SK-N-SH (cell line): ENCODE data around the gene SLC25A10. TPM values are rescaled to one million over a fixed set of nuclear protein-coding genes. Genes with fewer than 3 reads are reported as not detected.

ENCODE experiments used
- CTCF ChIA-PET: fragments of 300-600, 350-600 bp; formaldehyde crosslinking; extraction: SDS; loops from one replicate; lab custom pipeline; 2021; lab: Yijun Ruan, JAX
- POLR2A ChIA-PET: fragments of 350-600 bp; sonication (Branson Sonifier 250); formaldehyde crosslinking; extraction: SDS; loops from one replicate; lab custom pipeline; 2020; ENCODE audit warnings: antibody characterized with exemption, inconsistent platforms; lab: Yijun Ruan, JAX
- DNase-seq: peaks from one replicate; pipeline ENCODE4 v3.0.0; 2012
- H2AFZ ChIP-seq: fragments of 200-600 bp; sonication (generic); 2 replicates; pipeline ENCODE4 v1.8.1; 2016; ENCODE audit warnings: antibody characterized with exemption, mild to moderate bottlenecking, low read depth
- H3F3A ChIP-seq: fragments of 200-600 bp; sonication (generic); replicated peaks from 2 replicates; pipeline ENCODE3; 2016; ENCODE audit warnings: antibody characterized with exemption, mild to moderate bottlenecking; ENCODE audit not compliant: insufficient read depth
- H3K27ac ChIP-seq, 2 experiments: fragments of 200-500 bp in 1 of 2; fragments of 200-600 bp in 1 of 2; sonication (Bioruptor generic) in 1 of 2; sonication (generic), shearing (Covaris generic) in 1 of 2; 2 replicates each; pipeline versions ENCODE4 v1.5.1 to v1.6.1; 2014 to 2016; ENCODE audit warnings: low read depth in 2 of 2, inconsistent platforms in 1 of 2, low read length in 1 of 2, mild to moderate bottlenecking in 1 of 2, mixed read lengths in 1 of 2
- H3K27me3 ChIP-seq: fragments of 200-600 bp; sonication (generic), shearing (Covaris generic); 2 replicates; pipeline ENCODE4 v1.6.1; 2016; ENCODE audit warnings: mixed run types; ENCODE audit not compliant: insufficient read depth
- H3K36me3 ChIP-seq, 2 experiments: fragments of 200-500 bp in 1 of 2; fragments of 200-600 bp in 1 of 2; sonication (Bioruptor generic) in 1 of 2; sonication (generic) in 1 of 2; replicated peaks in 1 of 2; 2 replicates each; pipeline versions ENCODE3 to v1.5.1; 2014 to 2016; ENCODE audit warnings: low read length in 1 of 2, mild to moderate bottlenecking in 1 of 2; ENCODE audit not compliant: insufficient read depth in 2 of 2, control insufficient read depth in 1 of 2
- H3K4me1 ChIP-seq, 2 experiments: fragments of 200-500 bp in 1 of 2; fragments of 200-600 bp in 1 of 2; sonication (Bioruptor generic) in 1 of 2; sonication (generic), shearing (Covaris generic) in 1 of 2; 2 replicates each; pipeline versions ENCODE4 v1.5.1 to v1.6.1; 2014 to 2016; ENCODE audit warnings: low read depth in 1 of 2, low read length in 1 of 2, mixed run types in 1 of 2; ENCODE audit not compliant: insufficient read depth in 2 of 2, control insufficient read depth in 1 of 2
- H3K4me2 ChIP-seq: fragments of 200-600 bp; sonication (generic), shearing (Covaris generic); 2 replicates; pipeline ENCODE4 v1.6.1; 2017; ENCODE audit warnings: mixed run types
- H3K4me3 ChIP-seq, 2 experiments: fragments of 200-500 bp in 1 of 2; fragments of 200-600 bp in 1 of 2; sonication (Bioruptor generic) in 1 of 2; sonication (generic), shearing (Covaris generic) in 1 of 2; 2 replicates each; pipeline versions ENCODE4 v1.5.1 to v1.8.1; 2014 to 2016; ENCODE audit warnings: low read depth in 2 of 2, inconsistent platforms in 1 of 2, low read length in 1 of 2, mild to moderate bottlenecking in 1 of 2, mixed read lengths in 1 of 2, moderate library complexity in 1 of 2
- H3K79me2 ChIP-seq: fragments of 200-600 bp; sonication (generic); 2 replicates; pipeline ENCODE4 v1.8.1; 2017; ENCODE audit warnings: mild to moderate bottlenecking; ENCODE audit not compliant: insufficient read depth
- H3K9ac ChIP-seq: fragments of 200-600 bp; sonication (generic); 2 replicates; pipeline ENCODE4 v1.6.1; 2017; ENCODE audit warnings: mixed run types
- H3K9me2 ChIP-seq: fragments of 200-600 bp; sonication (generic); 2 replicates; pipeline ENCODE4 v1.6.1; 2017; ENCODE audit warnings: mixed run types
- H3K9me3 ChIP-seq: fragments of 200-600 bp; sonication (generic); 2 replicates; pipeline ENCODE4 v1.6.1; 2017; ENCODE audit warnings: mixed run types, mild to moderate bottlenecking, moderate library complexity
- H4K20me1 ChIP-seq: fragments of 200-600 bp; sonication (generic); 2 replicates; pipeline ENCODE4 v1.6.1; 2017; ENCODE audit warnings: mild to moderate bottlenecking, mixed run types; ENCODE audit not compliant: insufficient read depth
- ELF1 ChIP-seq: IDR thresholded peaks from 2 replicates; pipeline ENCODE4 v1.4.0; 2012
- IRF3 ChIP-seq: fragments of 150-350 bp; IDR thresholded peaks from 2 replicates; pipeline ENCODE4 v1.6.1; 2016; ENCODE audit warnings: mild to moderate bottlenecking, low read depth, low read length
- POLR2AphosphoS5 ChIP-seq: IDR thresholded peaks from 2 replicates; pipeline ENCODE4 v1.6.1; 2012; ENCODE audit warnings: low read depth, low read length
- REST ChIP-seq: IDR thresholded peaks from 2 replicates; pipeline ENCODE4 v1.6.1; 2012; ENCODE audit warnings: mild to moderate bottlenecking, low read depth, low read length, moderate library complexity
- SIN3A ChIP-seq: IDR thresholded peaks from 2 replicates; pipeline ENCODE4 v1.6.1; 2012; ENCODE audit warnings: low read depth, mild to moderate bottlenecking, low read length, moderate library complexity, borderline replicate concordance
- TAF1 ChIP-seq: IDR thresholded peaks from 2 replicates; pipeline ENCODE4 v1.6.1; 2012; ENCODE audit warnings: low read depth, mild to moderate bottlenecking, low read length, moderate library complexity, borderline replicate concordance
- TCF12 ChIP-seq: IDR thresholded peaks from 2 replicates; pipeline ENCODE4 v1.4.0; 2012
- ZBTB33 ChIP-seq: IDR thresholded peaks from 2 replicates; pipeline ENCODE4 v1.4.0; 2012; ENCODE audit warnings: low read depth, borderline replicate concordance
- WGBS: methylation state at CpG from one replicate; pipeline ENCODE4 v1.1.6; 2017; ENCODE audit warnings: low lambda C conversion rate; 5-methylcytosine and 5-hydroxymethylcytosine counted together
- polyA plus RNA-seq, 3 experiments: library from polyadenylated mRNA; depleted of rRNA; stranded (reverse); fragments of >200 nt; gene quantifications; 2 replicates each; pipeline ENCODE4 v1.2.3, GENCODE V29; 2012

The SLC25A10 gene
- polyA plus RNA-seq, 1 of the 3 experiments (the other 2 are of a cell fraction), result 34.7 TPM

GRCh38 chr17:81700353-81701287, 11.5 kb upstream of the SLC25A10 start:
- H3K4me2 ChIP-seq, result peak overlapping the region; percentile 97; the same call in 1 of the 2 replicates
- H3K4me3 ChIP-seq, result no peak overlapping the region
- no peak overlapping the region; the same call in 1 of the 2 replicates for H3K9ac ChIP-seq
- no peak for TF ChIP-seq IRF3
- TF ChIP-seq TAF1, result no peak
- TF ChIP-seq SIN3A, result no peak
- TF ChIP-seq ZBTB33, result no peak
- TF ChIP-seq POLR2AphosphoS5, result no peak; the same call in 1 of the 2 replicates
- TF ChIP-seq REST, result no peak
- no peak for TF ChIP-seq TCF12
- no peak for TF ChIP-seq ELF1
- H3K79me2 ChIP-seq, result peaks cover 96% of the 10 kb centered on the region
- peaks cover 54 to 63% of the 10 kb centered on the region in 2 experiments for H3K36me3 ChIP-seq
- 95% methylated on average over 24 of the region's 25 CpGs for WGBS
- peaks cover 44% of the 10 kb centered on the region for H4K20me1 ChIP-seq
- peaks cover 48% of the 10 kb centered on the region for H3F3A ChIP-seq
- no peak for DNase-seq
- H3K9me2 ChIP-seq, result no peaks in the 10 kb centered on the region
- H2AFZ ChIP-seq, result no peak overlapping the region
- H3K9me3 ChIP-seq, result no peaks in the 10 kb centered on the region
- H3K27ac ChIP-seq, result no peak overlapping the region; a peak in 1 of 4 replicates
- H3K4me1 ChIP-seq, result peaks cover 14 to 29% of the 10 kb centered on the region in 2 experiments; a peak in 3 of 4 replicates
- ChIA-PET CTCF (interaction anchor here (0.8 to 2.4 kb wide), 2 partner anchors 15 to 169 kb away, joined by 3 to 10 read pairs; no protein-coding TSS in a partner anchor), POLR2A (interaction anchor here (1.0 to 4.1 kb wide), 2 partner anchors 16 to 17 kb away, joined by 3 to 33 read pairs; partner anchors contain the start of genes ARL16 and HGS)
- H3K27me3 ChIP-seq, result no peaks in the 10 kb centered on the region
